SK-N-SH (cell line): ENCODE data around the gene ADGRL3. TPM values are rescaled to one million over a fixed set of nuclear protein-coding genes. Genes with fewer than 3 reads are reported as not detected.

Experiments
- CTCF ChIA-PET: fragments of 300-600, 350-600 bp; formaldehyde crosslinking; extraction: SDS; loops from one replicate; lab custom pipeline; 2021; lab: Yijun Ruan, JAX
- POLR2A ChIA-PET: fragments of 350-600 bp; sonication (Branson Sonifier 250); formaldehyde crosslinking; extraction: SDS; loops from one replicate; lab custom pipeline; 2020; ENCODE audit warnings: antibody characterized with exemption, inconsistent platforms; lab: Yijun Ruan, JAX
- DNase-seq: peaks from one replicate; pipeline ENCODE4 v3.0.0; 2012
- H2AFZ ChIP-seq: fragments of 200-600 bp; sonication (generic); 2 replicates; pipeline ENCODE4 v1.8.1; 2016; ENCODE audit warnings: antibody characterized with exemption, mild to moderate bottlenecking, low read depth
- H3F3A ChIP-seq: fragments of 200-600 bp; sonication (generic); replicated peaks from 2 replicates; pipeline ENCODE3; 2016; ENCODE audit warnings: antibody characterized with exemption, mild to moderate bottlenecking; ENCODE audit not compliant: insufficient read depth
- H3K27ac ChIP-seq, 2 experiments: fragments of 200-500 bp in 1 of 2; fragments of 200-600 bp in 1 of 2; sonication (Bioruptor generic) in 1 of 2; sonication (generic), shearing (Covaris generic) in 1 of 2; 2 replicates each; pipeline versions ENCODE4 v1.5.1 to v1.6.1; 2014 to 2016; ENCODE audit warnings: low read depth in 2 of 2, inconsistent platforms in 1 of 2, low read length in 1 of 2, mild to moderate bottlenecking in 1 of 2, mixed read lengths in 1 of 2
- H3K27me3 ChIP-seq: fragments of 200-600 bp; sonication (generic), shearing (Covaris generic); 2 replicates; pipeline ENCODE4 v1.6.1; 2016; ENCODE audit warnings: mixed run types; ENCODE audit not compliant: insufficient read depth
- H3K36me3 ChIP-seq, 2 experiments: fragments of 200-500 bp in 1 of 2; fragments of 200-600 bp in 1 of 2; sonication (Bioruptor generic) in 1 of 2; sonication (generic) in 1 of 2; replicated peaks in 1 of 2; 2 replicates each; pipeline versions ENCODE3 to v1.5.1; 2014 to 2016; ENCODE audit warnings: low read length in 1 of 2, mild to moderate bottlenecking in 1 of 2; ENCODE audit not compliant: insufficient read depth in 2 of 2, control insufficient read depth in 1 of 2
- H3K4me1 ChIP-seq, 2 experiments: fragments of 200-500 bp in 1 of 2; fragments of 200-600 bp in 1 of 2; sonication (Bioruptor generic) in 1 of 2; sonication (generic), shearing (Covaris generic) in 1 of 2; 2 replicates each; pipeline versions ENCODE4 v1.5.1 to v1.6.1; 2014 to 2016; ENCODE audit warnings: low read depth in 1 of 2, low read length in 1 of 2, mixed run types in 1 of 2; ENCODE audit not compliant: insufficient read depth in 2 of 2, control insufficient read depth in 1 of 2
- H3K4me2 ChIP-seq: fragments of 200-600 bp; sonication (generic), shearing (Covaris generic); 2 replicates; pipeline ENCODE4 v1.6.1; 2017; ENCODE audit warnings: mixed run types
- H3K4me3 ChIP-seq, 2 experiments: fragments of 200-500 bp in 1 of 2; fragments of 200-600 bp in 1 of 2; sonication (Bioruptor generic) in 1 of 2; sonication (generic), shearing (Covaris generic) in 1 of 2; 2 replicates each; pipeline versions ENCODE4 v1.5.1 to v1.8.1; 2014 to 2016; ENCODE audit warnings: low read depth in 2 of 2, inconsistent platforms in 1 of 2, low read length in 1 of 2, mild to moderate bottlenecking in 1 of 2, mixed read lengths in 1 of 2, moderate library complexity in 1 of 2
- H3K79me2 ChIP-seq: fragments of 200-600 bp; sonication (generic); 2 replicates; pipeline ENCODE4 v1.8.1; 2017; ENCODE audit warnings: mild to moderate bottlenecking; ENCODE audit not compliant: insufficient read depth
- H3K9ac ChIP-seq: fragments of 200-600 bp; sonication (generic); 2 replicates; pipeline ENCODE4 v1.6.1; 2017; ENCODE audit warnings: mixed run types
- H3K9me2 ChIP-seq: fragments of 200-600 bp; sonication (generic); 2 replicates; pipeline ENCODE4 v1.6.1; 2017; ENCODE audit warnings: mixed run types
- H3K9me3 ChIP-seq: fragments of 200-600 bp; sonication (generic); 2 replicates; pipeline ENCODE4 v1.6.1; 2017; ENCODE audit warnings: mixed run types, mild to moderate bottlenecking, moderate library complexity
- H4K20me1 ChIP-seq: fragments of 200-600 bp; sonication (generic); 2 replicates; pipeline ENCODE4 v1.6.1; 2017; ENCODE audit warnings: mild to moderate bottlenecking, mixed run types; ENCODE audit not compliant: insufficient read depth
- CHD2 ChIP-seq: fragments of 150-350 bp; IDR thresholded peaks from 2 replicates; pipeline ENCODE4 v1.6.1; 2018; ENCODE audit warnings: low read length; ENCODE audit not compliant: partially characterized antibody
- ELF1 ChIP-seq: IDR thresholded peaks from 2 replicates; pipeline ENCODE4 v1.4.0; 2012
- EZH2phosphoT487 ChIP-seq: fragments of 200-600 bp; sonication (generic); IDR thresholded peaks from 2 replicates; pipeline ENCODE4 v1.6.1; 2017; ENCODE audit warnings: low read depth, mixed run types, mild to moderate bottlenecking, antibody characterized with exemption, moderate library complexity, borderline replicate concordance
- FOSL2 ChIP-seq: IDR thresholded peaks from 2 replicates; pipeline ENCODE4 v1.4.0; 2012; ENCODE audit warnings: low read depth, mild to moderate bottlenecking, moderate library complexity, borderline replicate concordance
- IRF3 ChIP-seq: fragments of 150-350 bp; IDR thresholded peaks from 2 replicates; pipeline ENCODE4 v1.6.1; 2016; ENCODE audit warnings: mild to moderate bottlenecking, low read depth, low read length
- MEF2A ChIP-seq: IDR thresholded peaks from 2 replicates; pipeline ENCODE4 v1.4.0; 2012; ENCODE audit warnings: low read depth, borderline replicate concordance
- NFIC ChIP-seq: IDR thresholded peaks from 2 replicates; pipeline ENCODE4 v1.4.0; 2012; ENCODE audit warnings: borderline replicate concordance
- REST ChIP-seq: IDR thresholded peaks from 2 replicates; pipeline ENCODE4 v1.6.1; 2012; ENCODE audit warnings: mild to moderate bottlenecking, low read depth, low read length, moderate library complexity
- RFX5 ChIP-seq: IDR thresholded peaks from 2 replicates; pipeline ENCODE4 v1.6.1; 2012; ENCODE audit warnings: mild to moderate bottlenecking, improper control_type of control experiment, low read length
- SMC3 ChIP-seq: IDR thresholded peaks from 2 replicates; pipeline ENCODE4 v1.6.1; 2012; ENCODE audit warnings: low read depth, low read length, improper control_type of control experiment
- TAF1 ChIP-seq: IDR thresholded peaks from 2 replicates; pipeline ENCODE4 v1.6.1; 2012; ENCODE audit warnings: low read depth, mild to moderate bottlenecking, low read length, moderate library complexity, borderline replicate concordance
- TEAD4 ChIP-seq: IDR thresholded peaks from 2 replicates; pipeline ENCODE4 v1.4.0; 2012; ENCODE audit warnings: mild to moderate bottlenecking, borderline replicate concordance; ENCODE audit not compliant: insufficient read depth
- ZBTB33 ChIP-seq: IDR thresholded peaks from 2 replicates; pipeline ENCODE4 v1.4.0; 2012; ENCODE audit warnings: low read depth, borderline replicate concordance
- WGBS: methylation state at CpG from one replicate; pipeline ENCODE4 v1.1.6; 2017; ENCODE audit warnings: low lambda C conversion rate; 5-methylcytosine and 5-hydroxymethylcytosine counted together
- polyA plus RNA-seq, 3 experiments: library from polyadenylated mRNA; depleted of rRNA; stranded (reverse); fragments of >200 nt; gene quantifications; 2 replicates each; pipeline ENCODE4 v1.2.3, GENCODE V29; 2012
- TF ChIP-seq, protein P1 (sequence below): IDR thresholded peaks from 2 replicates; pipeline ENCODE4 v1.4.0; 2012; ENCODE audit warnings: low read depth

The ADGRL3 gene
- polyA plus RNA-seq, 1 of the 3 experiments (the other 2 are of a cell fraction), result 0.03 TPM

DNA sequence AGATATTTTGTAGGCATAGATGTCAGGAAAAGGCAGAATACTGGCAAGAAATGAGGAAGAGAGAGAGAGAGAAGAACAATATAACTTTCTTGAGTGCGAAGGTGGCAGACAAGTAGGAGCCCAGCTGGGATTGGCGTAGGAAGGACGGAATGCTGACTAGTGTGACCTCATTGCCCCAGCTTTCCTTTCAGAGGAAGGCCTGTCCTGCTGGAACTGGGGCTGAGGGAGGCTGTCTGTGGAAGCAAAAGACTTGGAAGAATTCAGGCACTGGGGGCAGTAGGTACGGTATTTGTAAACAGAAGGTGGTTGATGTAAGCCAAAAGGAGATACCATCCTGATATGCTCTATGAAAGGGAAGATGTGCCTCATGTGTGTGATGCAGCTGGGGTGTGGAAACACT lies 818.4 kb downstream of the ADGRL3 start:
- 84% methylated on average over 4 of the region's 4 CpGs for WGBS
- Histone ChIP-seq H3K9ac (no peak overlapping the region), H3K36me3 (no peaks in the 10 kb centered on the region), H2AFZ (no peak overlapping the region), H3F3A (no peaks in the 10 kb centered on the region), H3K27me3 (no peaks in the 10 kb centered on the region), H3K9me2 (no peaks in the 10 kb centered on the region), H3K4me2 (no peak overlapping the region)
- no peak for DNase-seq
- TF ChIP-seq FOSL2 (no peak), ZBTB33 (no peak), NFIC (no peak), TEAD4 (no peak), MEF2A (no peak), TAF1 (no peak), IRF3 (no peak), CHD2 (no peak), EZH2phosphoT487 (no peak), SMC3 (no peak), REST (no peak), ELF1 (no peak), RFX5 (no peak)
- TF ChIP-seq, protein P1, sequence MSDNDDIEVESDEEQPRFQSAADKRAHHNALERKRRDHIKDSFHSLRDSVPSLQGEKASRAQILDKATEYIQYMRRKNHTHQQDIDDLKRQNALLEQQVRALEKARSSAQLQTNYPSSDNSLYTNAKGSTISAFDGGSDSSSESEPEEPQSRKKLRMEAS, result no peak
- TF ChIP-seq, all 33 proteins: peak for 0
- H3K4me1 ChIP-seq, result no peaks in the 10 kb centered on the region; a peak in 1 of 4 replicates
- no peaks in the 10 kb centered on the region for H3K9me3 ChIP-seq
- no peaks in the 10 kb centered on the region for H3K79me2 ChIP-seq
- ChIA-PET POLR2A (no interaction called here), CTCF (no interaction called here)
- H3K4me3 ChIP-seq, result no peak overlapping the region
- no peaks in the 10 kb centered on the region for H4K20me1 ChIP-seq
- H3K27ac ChIP-seq, result no peak overlapping the region
